ENCODE measurements around the gene CHST4.
"Not testable (repeated sequence)": the region's sequence is repeated elsewhere in the genome, so short reads cannot be mapped to it uniquely, and the experiment has no call there.

CHST4 gene

GRCh38 chr16:71570144-71570543, 43.9 kb downstream of the CHST4 start:
- no peak for DNase-seq

GRCh38 chr16:71572497-71573116, 46.4 kb downstream of the CHST4 start:
- DNase-seq: no peak

DNA sequence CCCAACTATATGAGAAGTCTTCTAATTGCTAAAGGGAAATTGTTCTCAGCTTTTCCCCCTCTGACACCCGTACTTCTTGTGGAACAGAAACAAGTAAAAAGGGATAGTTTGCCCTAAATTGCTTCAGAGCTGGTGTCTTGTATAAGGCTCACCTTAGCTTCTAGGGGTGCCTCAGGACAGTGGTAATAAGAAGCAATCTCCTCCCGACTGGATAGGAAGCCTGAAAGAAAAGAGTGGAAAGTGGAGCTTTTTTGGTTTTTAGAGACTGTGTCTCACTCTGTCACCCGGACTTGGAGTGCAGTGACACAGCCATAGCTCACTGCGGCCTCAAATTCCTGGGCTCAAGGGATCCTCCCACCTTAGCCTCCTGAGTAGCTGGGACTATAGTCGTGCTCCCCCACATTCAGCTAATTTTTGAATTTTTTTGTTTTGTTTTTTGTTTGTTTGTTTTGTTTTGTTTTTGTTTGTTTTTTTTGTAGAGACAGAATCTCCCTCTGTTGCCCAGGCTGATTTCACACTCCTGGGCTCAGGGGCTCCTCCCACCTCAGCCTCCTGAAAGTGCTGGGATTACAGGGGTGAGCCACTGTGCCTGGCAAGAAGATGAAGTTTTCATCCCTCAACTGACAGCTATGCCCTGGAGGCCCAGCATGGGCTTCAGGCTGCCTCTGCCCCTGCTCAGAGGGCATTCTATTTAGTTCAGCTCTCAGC, 47.3 kb downstream of the CHST4 start:
- DNase-seq: no peak

DNA sequence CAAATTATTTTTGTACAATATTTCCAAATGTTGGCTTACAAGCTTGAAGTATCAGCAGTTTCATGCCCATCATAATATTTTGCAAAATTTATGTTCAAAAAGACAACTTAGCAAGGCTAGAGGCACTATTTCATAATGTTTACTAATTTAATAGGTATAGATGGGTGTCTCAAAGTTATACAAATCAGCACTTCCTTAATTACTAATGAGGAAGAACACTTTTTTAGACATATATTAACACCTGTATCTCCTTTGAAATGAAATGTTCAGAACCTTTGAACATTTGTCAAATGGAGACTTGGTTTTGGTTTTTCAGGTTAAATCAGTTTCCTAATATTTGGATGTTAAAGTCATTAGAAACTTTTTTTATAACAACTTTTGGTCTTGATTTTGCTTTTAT, 48.5 kb downstream of the CHST4 start:
- DNase-seq: no peak

GRCh38 chr16:71576971-71577370, 50.7 kb downstream of the CHST4 start, which contains the start of gene TAT:
Gene TAT, minus strand, starts transcription at chr16:71577092. Its CDS starts 677 bp downstream, at chr16:71576415.
- DNase-seq: no peak

DNA sequence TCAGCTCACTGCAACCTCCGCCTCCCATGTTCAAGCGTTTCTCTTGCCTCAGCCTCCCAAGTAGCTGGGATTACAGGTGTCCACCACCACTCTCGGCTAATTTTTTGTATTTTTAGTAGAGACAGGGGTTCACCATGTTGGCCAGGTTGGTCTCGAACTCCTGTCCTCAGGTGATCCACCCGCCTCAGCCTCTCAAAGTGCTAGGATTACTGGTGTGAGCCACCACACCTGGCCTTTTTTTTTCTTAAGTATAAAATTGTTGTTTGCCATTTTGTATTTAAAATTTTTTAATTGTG, 56.3 kb downstream of the CHST4 start:
- DNase-seq: not testable (repeated sequence)

DNA sequence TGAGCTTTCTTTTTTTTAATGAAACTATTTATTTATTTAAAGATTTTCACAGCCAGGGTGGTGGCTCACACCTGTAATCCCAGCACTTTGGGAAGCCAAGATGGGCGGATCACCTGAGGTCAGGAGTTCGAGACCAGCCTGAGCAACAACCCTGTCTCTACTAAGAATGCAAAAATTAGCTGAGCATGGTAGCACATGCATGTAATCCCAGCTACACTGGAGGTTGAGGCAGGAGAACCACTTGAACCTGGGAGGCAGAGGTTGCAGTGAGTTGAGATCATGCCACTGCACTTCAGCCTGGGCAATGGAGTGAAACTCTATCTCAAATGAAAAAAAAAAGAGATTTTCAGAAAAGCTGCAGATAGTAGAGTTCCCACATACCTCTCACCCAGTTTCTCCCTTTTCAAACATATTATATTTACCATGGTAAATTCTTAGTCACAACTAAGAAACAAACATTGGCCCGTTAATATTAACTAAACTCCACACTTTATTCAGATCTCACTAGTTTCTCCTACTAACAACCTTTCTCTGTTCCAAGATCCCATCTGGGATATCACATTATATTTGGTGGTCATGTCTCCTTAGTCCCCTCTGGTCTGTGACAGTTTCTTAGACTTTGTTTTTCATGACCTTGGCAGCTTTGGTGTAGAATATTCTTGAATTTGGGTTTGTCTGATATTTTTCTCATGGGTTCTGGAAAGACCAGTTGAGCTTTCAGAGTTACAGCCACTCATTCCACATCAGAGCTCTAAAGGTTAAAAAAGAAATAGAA, 58.5 kb downstream of the CHST4 start:
- no peak for DNase-seq

- no peak for DNase-seq
Observed at GRCh38 chr16:71585318-71585703, 59.1 kb downstream of the CHST4 start.

Measured in SHP77 treated with DMSO at 0.1 percent for 48 hours (cell line).